H1 (cell line): ENCODE measurements around the gene DPYD. TPM values are rescaled to one million over a fixed set of nuclear protein-coding genes. Genes with fewer than 3 reads are reported as not detected.

Source experiments
- EP300 ChIP-seq, 2 experiments: IDR thresholded peaks; 1 replicate in 1 of 2; 2 replicates in 1 of 2; pipeline ENCODE4 v1.6.1; 2011 to 2012; ENCODE audit warnings: low read depth in 2 of 2, low read length in 2 of 2, mild to moderate bottlenecking in 2 of 2, borderline replicate concordance in 1 of 2, inconsistent platforms in 1 of 2, moderate library complexity in 1 of 2
- NRF1 ChIP-seq: IDR thresholded peaks from 2 replicates; pipeline ENCODE4 v1.6.1; 2011; ENCODE audit warnings: mild to moderate bottlenecking, low read depth, low read length, improper control_type of control experiment
- PHF8 ChIP-seq: fragments of 200-600 bp; sonication (generic); conservative IDR thresholded peaks from 2 replicates; pipeline ENCODE4 v1.7.1; 2012; ENCODE audit warnings: low read depth, mild to moderate bottlenecking, inconsistent platforms, low read length, moderate library complexity
- POU5F1 ChIP-seq: IDR thresholded peaks from 2 replicates; pipeline ENCODE4 v1.6.1; 2011; ENCODE audit warnings: low read depth, mild to moderate bottlenecking, low read length, moderate library complexity
- TAF1 ChIP-seq: IDR thresholded peaks from 2 replicates; pipeline ENCODE4 v1.6.1; 2011; ENCODE audit warnings: mild to moderate bottlenecking, low read depth, low read length
- TEAD4 ChIP-seq: IDR thresholded peaks from 2 replicates; pipeline ENCODE4 v1.6.1; 2012; ENCODE audit warnings: low read depth, low read length, inconsistent platforms, mixed read lengths
- polyA plus RNA-seq, 7 experiments: library from polyadenylated mRNA; depleted of rRNA in 3 of 7; stranded (reverse) in 5 of 7; unstranded in 2 of 7; fragments of >200 nt in 5 of 7; fragments of 200-250 nt in 2 of 7; gene quantifications; 1 replicate in 5 of 7; 2 replicates in 1 of 7; 4 replicates in 1 of 7; pipeline versions ENCODE4 v1.2.1 to v1.2.3, GENCODE V29; 2011 to 2013; ENCODE audit warnings: missing spikeins in 2 of 7, mixed read lengths in 2 of 7
- total RNA-seq: library from RNA; stranded (reverse); fragmentation: NEBNext Ultra II Directional; extraction: Animal tissue kit (Norgen Biotek cat#: 25700); gene quantifications from 2 replicates; pipeline ENCODE4 v1.2.1, GENCODE V29; 2021
- TF ChIP-seq, protein P1 (sequence below): fragments of 300-600 bp; sonication (generic); IDR thresholded peaks from 2 replicates; pipeline ENCODE4 v1.7.1; 2012; ENCODE audit warnings: low read length, moderate library complexity, mild to moderate bottlenecking, inconsistent platforms; ENCODE audit not compliant: insufficient replicate concordance

Gene DPYD
- total and polyA plus RNA-seq, 2 of the 8 experiments (the other 6 are each of a cell fraction or from before 2014, with no cell fraction given) = 0.29 to 0.73 TPM

DNA sequence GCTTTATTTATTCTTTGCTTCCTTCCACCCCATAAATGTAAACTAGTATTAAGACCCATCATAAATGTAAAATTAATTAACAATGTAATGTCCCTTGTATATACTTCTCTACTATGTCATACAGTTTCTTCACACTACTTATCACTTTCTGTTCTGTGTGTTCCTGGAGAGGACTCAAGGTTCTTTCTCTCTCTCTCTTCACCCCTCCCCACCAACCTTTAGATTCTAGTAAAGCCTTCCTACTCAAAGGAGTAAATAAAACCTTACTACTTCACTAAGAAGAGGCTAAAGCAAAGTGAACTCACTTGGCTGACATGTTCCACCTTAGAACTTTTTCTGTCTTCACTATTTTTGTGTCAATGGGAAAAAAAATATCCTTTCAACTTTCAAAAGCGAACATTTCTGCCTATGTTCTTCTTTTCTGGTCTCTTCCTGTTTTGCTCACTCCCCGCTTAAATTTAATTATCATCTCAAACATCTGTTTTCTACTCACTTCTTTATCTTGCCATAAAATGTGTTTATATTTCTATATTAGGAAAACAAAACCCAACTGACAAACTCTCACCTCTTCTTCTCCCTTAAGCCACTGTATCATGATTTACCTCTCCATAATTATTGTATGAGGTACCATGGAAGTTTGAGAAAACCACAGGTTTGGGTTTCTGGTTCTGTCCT, 260.3 kb downstream of the DPYD start (continued):
- TF ChIP-seq, protein P1, sequence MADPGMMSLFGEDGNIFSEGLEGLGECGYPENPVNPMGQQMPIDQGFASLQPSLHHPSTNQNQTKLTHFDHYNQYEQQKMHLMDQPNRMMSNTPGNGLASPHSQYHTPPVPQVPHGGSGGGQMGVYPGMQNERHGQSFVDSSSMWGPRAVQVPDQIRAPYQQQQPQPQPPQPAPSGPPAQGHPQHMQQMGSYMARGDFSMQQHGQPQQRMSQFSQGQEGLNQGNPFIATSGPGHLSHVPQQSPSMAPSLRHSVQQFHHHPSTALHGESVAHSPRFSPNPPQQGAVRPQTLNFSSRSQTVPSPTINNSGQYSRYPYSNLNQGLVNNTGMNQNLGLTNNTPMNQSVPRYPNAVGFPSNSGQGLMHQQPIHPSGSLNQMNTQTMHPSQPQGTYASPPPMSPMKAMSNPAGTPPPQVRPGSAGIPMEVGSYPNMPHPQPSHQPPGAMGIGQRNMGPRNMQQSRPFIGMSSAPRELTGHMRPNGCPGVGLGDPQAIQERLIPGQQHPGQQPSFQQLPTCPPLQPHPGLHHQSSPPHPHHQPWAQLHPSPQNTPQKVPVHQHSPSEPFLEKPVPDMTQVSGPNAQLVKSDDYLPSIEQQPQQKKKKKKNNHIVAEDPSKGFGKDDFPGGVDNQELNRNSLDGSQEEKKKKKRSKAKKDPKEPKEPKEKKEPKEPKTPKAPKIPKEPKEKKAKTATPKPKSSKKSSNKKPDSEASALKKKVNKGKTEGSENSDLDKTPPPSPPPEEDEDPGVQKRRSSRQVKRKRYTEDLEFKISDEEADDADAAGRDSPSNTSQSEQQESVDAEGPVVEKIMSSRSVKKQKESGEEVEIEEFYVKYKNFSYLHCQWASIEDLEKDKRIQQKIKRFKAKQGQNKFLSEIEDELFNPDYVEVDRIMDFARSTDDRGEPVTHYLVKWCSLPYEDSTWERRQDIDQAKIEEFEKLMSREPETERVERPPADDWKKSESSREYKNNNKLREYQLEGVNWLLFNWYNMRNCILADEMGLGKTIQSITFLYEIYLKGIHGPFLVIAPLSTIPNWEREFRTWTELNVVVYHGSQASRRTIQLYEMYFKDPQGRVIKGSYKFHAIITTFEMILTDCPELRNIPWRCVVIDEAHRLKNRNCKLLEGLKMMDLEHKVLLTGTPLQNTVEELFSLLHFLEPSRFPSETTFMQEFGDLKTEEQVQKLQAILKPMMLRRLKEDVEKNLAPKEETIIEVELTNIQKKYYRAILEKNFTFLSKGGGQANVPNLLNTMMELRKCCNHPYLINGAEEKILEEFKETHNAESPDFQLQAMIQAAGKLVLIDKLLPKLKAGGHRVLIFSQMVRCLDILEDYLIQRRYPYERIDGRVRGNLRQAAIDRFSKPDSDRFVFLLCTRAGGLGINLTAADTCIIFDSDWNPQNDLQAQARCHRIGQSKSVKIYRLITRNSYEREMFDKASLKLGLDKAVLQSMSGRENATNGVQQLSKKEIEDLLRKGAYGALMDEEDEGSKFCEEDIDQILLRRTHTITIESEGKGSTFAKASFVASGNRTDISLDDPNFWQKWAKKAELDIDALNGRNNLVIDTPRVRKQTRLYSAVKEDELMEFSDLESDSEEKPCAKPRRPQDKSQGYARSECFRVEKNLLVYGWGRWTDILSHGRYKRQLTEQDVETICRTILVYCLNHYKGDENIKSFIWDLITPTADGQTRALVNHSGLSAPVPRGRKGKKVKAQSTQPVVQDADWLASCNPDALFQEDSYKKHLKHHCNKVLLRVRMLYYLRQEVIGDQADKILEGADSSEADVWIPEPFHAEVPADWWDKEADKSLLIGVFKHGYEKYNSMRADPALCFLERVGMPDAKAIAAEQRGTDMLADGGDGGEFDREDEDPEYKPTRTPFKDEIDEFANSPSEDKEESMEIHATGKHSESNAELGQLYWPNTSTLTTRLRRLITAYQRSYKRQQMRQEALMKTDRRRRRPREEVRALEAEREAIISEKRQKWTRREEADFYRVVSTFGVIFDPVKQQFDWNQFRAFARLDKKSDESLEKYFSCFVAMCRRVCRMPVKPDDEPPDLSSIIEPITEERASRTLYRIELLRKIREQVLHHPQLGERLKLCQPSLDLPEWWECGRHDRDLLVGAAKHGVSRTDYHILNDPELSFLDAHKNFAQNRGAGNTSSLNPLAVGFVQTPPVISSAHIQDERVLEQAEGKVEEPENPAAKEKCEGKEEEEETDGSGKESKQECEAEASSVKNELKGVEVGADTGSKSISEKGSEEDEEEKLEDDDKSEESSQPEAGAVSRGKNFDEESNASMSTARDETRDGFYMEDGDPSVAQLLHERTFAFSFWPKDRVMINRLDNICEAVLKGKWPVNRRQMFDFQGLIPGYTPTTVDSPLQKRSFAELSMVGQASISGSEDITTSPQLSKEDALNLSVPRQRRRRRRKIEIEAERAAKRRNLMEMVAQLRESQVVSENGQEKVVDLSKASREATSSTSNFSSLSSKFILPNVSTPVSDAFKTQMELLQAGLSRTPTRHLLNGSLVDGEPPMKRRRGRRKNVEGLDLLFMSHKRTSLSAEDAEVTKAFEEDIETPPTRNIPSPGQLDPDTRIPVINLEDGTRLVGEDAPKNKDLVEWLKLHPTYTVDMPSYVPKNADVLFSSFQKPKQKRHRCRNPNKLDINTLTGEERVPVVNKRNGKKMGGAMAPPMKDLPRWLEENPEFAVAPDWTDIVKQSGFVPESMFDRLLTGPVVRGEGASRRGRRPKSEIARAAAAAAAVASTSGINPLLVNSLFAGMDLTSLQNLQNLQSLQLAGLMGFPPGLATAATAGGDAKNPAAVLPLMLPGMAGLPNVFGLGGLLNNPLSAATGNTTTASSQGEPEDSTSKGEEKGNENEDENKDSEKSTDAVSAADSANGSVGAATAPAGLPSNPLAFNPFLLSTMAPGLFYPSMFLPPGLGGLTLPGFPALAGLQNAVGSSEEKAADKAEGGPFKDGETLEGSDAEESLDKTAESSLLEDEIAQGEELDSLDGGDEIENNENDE = no peak
- TF ChIP-seq TAF1 = no peak
- no peak for TF ChIP-seq PHF8
- TF ChIP-seq EP300 (IDR thresholded peaks at IDR 0.05; ENCODE audit: borderline replicate concordance in 1 of 2, low read depth in 2 of 2, low read length in 2 of 2) = no peak
- no peak for TF ChIP-seq TEAD4
- TF ChIP-seq NRF1 = no peak
- no peak for TF ChIP-seq POU5F1
